NCI-H82 (cell line): ENCODE data around the gene IFIT1B.
"Not testable (repeated sequence)": the region's sequence is repeated elsewhere in the genome, so short reads cannot be mapped to it uniquely, and the experiment has no call there.

Source experiments
- DNase-seq: peaks from one replicate; lab custom pipeline; 2025; lab: John Stamatoyannopoulos, UW

Gene IFIT1B

DNA sequence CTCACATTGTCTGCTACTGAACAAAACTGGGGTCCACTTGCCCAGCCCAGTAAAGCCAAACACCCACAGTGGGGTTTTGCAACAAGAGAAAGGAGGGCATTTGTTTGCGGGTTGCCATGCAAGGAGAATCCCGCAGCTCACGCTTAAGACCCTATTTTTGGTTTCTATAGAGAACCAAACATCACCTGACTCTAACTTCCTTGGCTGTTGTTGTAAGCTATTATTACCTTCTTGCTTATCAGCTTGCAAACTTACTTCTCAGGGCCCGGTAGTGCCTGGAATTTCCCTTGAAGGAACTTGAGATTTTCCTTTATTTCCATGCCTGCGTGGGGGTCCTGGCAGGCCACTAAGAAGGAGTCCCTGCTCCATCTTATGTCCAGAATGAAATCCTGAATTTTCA, 29.4 kb upstream of the IFIT1B start:
- DNase-seq: no peak

DNA sequence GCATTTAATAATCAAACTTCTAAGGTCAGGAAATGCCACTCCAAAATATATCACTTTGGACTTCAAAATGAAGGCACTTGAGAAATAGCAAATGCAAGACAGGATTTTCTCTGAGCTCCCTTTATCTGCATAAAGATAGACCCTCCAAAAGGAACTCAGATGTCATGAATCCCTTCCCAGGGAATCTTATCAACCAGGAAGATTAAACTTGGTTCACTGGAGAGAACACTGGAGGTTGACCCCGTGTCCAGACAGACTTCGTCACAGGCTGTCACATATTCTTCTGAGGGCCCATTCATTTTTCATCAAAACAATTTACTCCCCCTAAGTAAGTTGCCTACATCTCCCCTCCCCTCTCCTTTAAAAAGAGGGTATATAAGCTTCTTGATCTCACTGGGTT, 28.9 kb upstream of the IFIT1B start:
- DNase-seq: no peak

DNA sequence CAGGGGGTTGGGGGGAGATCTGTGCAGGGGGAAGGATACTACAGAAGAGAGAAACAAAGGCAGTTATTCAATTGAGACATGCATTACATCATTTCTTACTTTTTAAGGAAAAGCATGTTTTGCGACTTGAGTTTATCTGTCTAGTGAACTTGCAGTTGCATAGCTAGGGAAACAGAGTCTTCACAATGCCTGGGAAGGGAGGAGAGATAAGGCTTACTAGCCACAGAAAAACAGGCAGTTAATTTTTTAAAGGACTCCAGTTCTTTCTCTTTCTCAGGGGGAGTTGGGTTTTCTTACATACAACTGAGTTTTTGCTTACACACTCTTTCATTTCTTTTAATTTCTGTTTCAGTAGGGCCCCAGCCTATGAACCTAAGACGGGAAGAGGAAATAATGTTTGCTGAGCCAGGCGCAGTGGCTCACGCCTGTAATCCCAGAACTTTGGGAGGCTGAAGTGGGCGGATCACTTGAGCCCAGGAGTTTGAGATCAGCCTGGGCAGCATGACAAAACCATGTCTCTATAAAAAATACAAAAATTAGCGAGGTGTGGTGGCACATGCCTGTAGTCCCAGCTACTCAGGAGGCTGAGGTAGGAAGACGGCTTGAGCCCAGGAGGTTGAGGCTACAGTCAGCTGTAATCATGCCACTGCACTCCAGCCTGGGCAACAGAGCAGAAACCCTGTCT, 27.1 kb upstream of the IFIT1B start:
- DNase-seq: not testable (repeated sequence)

DNA sequence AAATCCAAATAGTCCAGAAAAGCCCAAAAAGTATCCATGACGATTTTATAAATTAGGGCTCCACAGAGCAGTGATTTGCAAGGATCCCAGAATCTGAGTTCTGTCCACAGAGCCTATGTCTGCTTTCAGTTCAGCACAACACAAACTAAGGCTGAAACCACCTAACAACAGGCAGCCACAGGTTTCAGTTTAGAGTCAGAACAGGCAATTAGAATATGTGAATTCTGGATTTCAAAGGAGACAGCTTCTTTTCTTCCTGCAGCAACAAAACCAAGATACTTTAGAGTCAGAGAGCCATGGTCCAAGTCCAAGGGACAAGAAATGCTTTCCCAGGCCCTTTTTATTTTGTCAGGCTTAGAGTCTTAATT, 26.5 kb upstream of the IFIT1B start:
- no peak for DNase-seq

DNA sequence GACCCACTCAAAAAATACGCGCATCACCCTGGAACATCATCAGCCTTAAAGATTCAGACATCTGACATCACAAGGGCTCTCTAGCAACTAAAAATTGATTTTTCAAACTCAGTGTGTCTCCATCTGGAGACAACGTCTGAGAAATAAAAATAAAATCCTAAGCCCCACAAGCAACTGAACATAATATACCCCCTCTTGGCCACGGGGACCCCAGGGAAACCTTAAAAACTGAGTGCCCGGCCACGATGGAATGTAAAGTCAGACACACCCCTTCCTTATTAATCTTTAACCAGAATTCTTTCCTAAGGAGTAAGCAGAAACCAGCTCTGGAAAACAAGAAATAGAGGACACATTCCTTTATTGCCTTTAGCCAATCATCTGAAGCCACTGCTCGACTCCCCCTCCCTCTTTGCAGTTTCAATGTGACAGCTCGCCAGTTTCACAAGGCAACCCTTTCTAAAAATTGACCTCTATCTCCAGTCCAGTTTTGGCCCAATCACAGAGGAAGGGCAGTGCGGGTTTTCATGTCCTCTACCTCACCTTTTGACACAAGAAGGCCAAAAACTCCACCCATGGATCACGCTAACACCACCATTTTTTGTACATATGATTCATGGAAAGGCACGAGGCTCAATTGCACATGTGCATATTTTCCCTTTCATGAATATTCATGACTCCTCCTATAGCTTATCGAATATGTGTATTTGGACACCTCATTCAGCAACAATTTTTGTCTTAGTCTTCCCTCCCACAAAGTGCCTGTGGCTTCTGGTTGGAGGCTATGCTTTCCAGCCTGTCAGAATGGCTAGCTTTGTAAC, 25.9 kb upstream of the IFIT1B start:
- no peak for DNase-seq

DNA sequence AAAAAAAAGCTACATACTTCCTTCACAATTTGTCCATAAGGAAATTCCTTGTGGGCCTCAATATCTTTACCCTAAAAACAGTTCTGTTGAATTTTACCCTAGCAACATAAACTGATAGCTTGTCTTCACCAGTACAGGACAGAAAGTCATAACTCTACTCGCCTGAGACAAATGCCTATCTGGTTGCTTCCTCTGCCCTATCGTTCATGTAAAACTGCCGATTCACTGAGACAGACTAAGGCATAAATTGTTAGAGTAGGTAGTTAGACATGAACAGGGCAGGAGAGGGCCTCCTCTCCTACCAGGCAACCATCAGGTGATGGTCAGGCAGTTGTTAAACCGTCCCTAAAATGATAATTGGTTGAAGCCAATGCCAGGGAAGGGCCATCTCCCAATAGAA, 25.1 kb upstream of the IFIT1B start:
- no peak for DNase-seq

DNA sequence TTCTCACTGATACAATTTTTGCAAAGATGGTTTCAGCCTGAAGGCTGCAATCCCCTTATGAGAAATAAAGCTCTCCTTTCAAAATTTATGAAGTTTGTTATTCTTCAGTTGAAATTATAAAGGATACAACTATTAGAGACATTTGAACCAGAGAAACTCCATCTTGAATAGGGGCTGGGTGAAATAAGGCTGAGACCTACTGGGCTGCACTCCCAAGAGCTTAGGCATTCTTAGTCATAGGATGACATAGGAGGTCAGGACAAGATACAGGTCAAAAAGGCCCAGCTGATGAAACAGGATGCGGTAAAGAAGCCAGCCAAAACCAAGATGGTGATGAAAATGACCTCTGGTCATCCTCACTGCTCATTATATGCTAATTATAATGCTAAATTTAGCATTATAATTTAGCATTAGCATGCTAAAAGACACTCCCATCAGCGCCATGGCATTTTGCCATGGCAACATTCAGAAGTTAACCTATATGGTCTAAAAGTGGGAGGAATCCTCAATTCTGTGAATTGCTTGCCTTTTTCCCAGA, 22.4 kb upstream of the IFIT1B start:
- no peak for DNase-seq

DNA sequence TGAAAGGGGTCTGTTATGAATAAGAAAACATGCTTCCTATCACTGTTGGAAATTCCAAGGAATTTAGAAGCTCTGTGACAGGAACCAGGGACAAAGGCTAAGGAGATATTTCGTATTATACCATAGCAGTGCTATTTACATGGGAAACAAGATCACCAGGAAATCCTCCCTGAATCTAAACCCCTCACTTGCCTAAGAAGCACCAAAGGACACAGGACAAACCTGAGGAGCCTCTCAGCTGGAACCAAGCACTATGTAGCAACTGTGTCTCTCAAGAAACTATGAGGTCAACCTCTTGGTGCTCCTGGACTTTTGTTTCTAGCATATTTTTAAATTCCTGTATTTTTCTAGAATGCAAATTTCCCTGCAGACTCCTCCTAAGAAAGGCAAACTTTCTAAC, 20.8 kb upstream of the IFIT1B start:
- DNase-seq: no peak

DNA sequence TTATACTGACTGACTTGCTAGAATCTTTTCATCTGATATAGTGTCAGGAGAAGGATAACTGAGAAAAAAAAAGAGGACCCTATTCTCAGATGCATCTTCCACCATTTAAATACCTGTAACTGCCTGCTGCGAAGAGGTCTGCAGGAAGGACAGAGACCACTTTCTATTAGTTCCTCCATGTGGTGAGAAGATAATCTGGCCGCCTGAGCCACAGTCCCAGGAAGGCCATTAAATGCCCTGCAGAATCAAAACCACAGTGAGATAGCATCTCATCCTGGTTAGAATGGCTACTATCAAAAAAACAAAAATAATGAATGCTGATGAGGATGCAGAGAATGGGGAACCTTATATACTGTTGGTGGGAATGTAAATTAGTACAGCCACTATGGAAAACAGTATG, 19.9 kb upstream of the IFIT1B start:
- DNase-seq: no peak

DNA sequence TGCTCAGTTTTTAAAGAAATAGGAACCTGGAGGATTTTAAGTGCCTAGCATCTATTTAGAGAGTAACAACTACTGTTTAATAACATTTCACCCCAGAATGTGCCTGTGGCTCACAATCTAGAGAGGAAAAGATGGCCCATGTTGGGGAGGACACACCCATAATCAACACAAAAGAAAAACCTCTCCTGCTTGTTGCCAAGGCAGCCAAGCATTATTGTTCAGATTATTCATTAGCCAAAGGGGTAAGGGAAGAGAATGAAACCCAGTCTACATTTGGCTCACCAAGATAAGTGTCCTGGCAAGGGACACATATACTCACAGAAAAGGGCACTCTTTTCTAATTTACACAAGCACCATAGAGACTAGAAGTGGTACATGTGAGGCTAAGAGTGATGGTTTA, 17.7 kb upstream of the IFIT1B start:
- DNase-seq: no peak

DNA sequence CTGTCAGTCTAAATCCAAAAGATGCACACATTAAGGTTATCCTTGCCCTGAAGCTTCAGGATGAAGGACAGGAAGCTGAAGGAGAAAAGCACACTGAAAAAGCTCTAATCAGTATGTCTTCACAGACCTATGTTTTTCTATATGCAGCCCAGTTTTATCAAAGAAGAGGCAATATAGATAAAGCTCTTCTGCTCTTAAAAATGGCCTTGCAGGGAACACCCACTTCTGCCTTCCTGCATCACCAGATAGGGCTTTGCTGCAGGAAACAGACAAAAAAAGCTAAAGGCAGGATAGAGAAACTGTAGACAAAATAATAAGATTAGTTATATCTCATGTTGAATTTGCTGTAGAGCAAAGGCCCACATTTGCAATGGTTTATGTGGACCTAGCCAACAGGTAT, 14.9 kb upstream of the IFIT1B start:
- no peak for DNase-seq

DNA sequence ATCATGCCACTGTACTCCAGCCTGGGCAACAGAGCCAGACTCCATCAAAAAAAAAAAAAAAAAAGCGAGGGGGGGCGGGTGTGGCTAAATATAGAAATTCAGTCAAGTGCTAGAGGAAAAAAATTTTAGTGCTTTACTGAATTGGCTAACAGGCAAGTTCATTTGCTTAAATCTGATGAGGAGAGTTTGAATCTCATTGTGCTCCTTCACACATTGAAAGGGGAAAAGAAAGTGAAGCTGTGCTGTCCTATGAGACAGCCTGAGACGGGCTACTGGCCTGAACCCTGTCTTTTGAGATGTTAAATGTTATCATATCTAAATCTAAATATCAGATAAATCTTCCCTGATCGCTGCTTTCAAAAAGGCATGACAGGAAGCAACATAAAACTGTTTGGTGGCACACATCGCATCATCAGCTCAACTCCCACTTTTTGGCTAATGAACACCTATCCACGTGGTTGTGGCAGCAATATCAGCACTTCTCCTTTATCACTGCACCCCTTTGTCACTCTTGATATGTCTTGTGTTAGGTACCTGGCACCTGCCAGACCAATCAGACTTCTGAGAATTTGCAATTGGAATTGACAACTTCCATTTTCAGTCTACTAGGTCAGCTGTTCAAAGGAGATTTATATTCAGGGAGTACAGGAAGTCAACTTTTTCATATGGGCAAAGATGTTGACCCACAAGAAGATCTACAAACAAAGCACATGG, 14.0 kb upstream of the IFIT1B start:
- DNase-seq: no peak

DNA sequence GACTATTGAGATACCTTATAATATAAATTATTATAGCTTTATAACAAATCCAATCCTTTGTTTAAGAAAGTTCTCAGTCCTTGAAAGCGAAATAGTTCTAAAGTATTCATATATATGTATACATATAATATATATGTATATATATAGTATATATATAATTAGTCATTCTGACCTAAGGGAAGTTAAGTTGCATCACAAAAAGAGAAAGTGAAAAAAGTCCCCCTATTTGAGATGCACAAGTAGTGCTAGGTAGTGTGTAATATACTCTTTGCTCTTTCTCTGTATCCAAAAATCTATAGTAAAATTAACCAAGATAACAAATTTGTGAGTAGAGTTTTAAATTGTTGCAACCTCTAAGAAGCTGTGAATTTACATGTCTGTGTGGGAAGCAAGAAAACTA, 13.3 kb upstream of the IFIT1B start:
- no peak for DNase-seq

DNA sequence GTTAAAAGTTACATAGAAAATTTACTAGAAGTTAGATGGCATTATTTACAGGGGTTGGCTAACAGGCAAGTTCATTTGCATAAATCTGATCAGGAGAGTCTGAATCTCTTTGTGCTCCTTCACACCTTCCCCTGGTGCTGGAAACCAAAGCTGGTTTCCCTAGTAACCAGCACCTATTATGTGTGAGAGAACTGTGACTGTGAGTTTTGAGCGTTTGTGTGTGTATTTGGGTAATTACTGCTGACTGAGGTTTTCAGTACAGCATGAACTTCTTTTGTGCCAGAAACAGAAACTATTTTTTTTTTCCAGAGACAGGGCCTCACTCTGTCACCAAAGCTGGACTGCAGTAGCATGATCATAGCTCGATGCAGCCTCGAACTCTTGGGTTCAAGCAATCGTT, 10.3 kb upstream of the IFIT1B start:
- DNase-seq: no peak

DNA sequence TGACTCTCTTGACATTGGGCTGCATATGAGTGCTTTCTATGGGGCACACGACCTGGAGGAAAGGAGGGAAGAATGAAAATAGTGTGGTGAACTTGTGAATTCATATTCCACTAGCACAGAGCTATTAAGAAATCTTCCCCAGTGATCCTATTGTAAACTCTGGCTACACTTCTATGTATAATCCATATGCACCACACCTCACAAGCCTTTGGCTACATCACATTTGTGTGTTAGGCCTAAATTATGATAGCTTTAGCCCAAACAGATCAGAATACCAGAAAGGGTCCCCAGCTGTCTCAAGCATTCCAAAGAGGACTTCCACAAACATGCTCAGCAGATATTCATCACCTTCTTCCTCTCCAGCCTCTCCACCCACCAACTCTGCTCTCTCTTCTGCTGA, 9.7 kb upstream of the IFIT1B start:
- no peak for DNase-seq

DNA sequence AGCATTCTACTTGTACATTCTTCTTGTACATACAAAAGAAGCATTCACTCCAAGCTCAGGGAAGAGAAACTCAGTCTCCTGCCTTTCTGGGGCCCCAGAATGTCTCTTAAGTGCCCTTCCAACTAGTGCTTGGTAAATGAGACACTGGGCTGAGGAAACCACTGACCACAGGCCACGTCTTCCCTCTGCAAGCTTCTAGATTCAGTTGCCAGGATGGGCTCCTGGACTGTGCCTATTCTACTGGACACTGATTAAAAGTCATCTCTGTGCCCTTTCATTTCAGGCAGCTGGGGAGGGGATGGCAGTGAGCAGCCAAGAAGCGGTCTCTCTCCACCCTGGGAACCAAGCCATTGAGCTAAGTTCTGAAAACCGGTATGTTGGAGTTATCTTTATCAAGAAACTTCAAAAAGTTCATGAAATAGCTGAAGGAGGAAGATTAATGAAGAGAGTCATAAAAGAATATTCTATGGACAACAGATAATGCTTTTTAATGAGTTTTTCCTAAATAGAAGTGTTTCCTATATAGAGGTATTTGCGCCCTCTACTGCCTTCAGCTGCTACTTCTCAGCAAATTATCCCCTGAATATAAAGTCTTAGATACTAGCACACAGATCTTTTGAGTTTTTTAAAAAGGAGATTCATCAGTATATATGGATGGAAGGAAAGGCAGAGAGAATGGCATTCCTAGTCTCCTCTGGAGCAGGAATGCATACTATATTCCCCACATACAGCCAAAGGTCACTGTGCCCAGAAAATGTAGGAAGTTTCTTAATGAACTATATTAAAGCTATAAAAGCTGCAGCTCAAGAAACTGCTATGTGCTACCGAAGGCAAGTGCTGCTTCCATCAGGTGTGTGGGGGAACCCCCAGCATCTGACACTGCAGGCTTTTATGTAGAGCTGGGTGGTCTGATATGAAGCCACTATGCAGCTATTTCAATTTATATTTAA, 8.4 kb upstream of the IFIT1B start:
- no peak for DNase-seq

DNA sequence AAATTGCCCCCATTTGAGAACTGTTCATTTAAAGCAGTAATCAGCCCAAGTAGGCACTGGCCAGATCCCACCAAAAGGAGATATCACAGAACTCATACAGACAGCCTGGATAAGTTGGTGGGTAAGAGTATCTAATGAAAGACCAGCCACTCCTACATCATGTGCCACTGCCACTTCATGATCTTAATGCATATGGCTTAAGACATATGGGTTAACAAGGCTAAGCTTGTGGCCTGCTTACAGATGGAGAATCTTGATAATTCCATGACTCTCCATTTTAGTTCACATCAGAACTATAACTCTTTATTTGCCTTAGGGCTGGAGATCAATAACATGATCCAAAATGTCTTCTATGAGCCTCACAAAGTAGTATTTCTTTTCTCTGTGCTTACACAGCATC, 6.8 kb upstream of the IFIT1B start:
- no peak for DNase-seq

DNA sequence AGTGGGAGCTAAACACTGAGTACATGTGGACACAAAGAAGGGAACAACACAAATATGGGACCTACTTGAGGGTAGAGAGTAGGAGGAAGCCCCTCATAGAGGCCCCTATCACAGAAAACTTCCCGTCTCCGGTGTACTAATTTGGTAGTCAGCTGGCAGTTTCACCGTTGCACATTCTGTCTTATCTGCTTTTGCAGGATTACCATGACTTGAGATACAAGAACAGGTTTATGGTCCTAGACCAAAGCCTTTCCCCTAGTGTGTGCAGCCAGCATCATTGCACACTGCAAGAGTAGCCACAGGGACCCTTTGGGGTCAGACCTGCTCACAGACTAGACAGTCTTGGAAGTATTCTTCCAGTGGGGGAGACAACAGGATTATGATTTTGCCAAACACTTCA, 5.9 kb upstream of the IFIT1B start:
- DNase-seq: no peak

DNA sequence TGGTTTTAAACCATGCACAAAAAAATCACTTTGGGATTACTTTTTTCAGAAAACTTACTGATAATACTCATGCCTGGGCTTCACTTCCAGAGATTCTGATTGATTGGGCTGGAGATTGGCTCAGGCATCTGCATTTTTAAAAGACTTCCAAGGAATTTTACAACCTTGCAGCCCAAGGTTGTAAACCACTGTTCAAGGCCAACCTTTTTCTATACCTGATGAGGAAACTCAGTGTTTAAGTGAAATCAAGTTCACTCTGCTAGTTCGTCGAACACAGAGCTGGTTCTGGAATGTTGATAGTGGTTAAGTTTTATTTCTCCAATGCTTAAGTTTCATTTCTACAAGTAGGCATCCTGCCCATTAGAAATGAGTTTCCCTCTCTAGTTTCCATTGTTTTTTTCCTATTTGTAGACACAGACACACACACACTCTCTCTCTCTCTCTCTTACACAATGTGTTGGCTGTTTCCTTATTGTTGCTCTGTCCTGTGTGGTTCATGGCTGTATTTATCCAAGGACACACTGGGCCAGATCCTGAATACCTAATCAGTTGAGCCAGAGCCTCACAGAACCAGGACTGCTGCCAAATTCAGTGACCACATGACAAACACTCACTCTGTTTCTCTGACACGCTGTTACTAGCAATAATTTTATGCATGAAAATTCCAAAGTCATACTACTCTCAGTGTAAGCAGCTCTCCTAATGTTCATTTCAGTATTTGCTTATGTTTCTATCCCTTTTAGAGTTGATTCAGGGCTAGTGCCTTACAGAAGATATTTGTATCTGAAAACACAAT, 3.7 kb upstream of the IFIT1B start:
- no peak for DNase-seq

DNA sequence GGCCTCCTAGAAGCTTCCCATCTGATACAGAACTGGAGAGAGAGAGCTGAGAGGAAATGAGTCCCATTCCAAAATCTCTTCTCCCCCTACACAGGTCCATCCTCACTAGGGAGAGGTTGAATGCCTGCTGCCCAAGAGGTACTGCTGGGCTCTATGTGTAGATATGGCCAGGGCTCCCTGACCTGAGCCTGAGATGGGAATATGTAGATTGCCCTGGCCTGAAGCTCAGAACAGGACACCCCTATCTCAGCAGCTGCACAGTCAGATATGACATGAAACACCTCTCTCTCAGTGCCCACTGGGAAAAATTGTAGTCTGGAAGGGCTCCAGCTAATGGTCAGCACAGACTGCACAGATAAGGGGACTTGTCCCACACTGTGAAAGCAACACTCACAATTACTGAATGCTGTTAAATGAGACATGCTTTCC, 3.1 kb upstream of the IFIT1B start:
- DNase-seq: no peak

DNA sequence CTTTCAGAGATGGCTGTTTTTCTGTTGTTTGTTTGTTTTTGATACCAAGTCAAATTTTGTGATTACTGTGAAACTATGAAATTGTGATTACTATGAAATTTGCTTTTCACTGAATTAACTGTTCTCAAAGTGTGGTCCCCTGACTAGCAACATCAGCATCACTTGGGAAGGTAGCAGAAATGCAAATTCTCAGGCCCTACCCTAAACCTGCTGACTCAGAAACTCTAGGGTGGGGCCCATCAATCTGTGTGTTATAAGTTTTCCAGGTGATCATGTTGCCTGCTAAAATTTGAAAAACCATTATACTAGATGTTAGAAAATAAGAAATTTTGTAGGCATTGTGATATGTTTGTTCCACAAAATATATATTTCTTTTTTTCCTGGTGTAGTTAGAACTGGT, 1.2 kb downstream of the IFIT1B start:
- no peak for DNase-seq
